ENCODE data around the gene CABYR.

GRCh38 chr18:24197412-24197811 is 58.5 kb downstream of the CABYR start:
- no peak for TF ChIP-seq POLR2AphosphoS5 (IDR thresholded peaks at IDR 0.05; ENCODE audit: low read depth)
- no peak for TF ChIP-seq CTCF (IDR thresholded peaks at IDR 0.05; ENCODE audit: insufficient read depth, low read length)
- no peak for TF ChIP-seq REST (IDR thresholded peaks at IDR 0.05; ENCODE audit: insufficient replicate concordance, low read depth)

Measured in HL-60 (cell line).